Keratinocyte (primary cell): ENCODE measurements around the gene TJP3. TPM values are rescaled to one million over a fixed set of nuclear protein-coding genes. Genes with fewer than 3 reads are reported as not detected.
A peak's percentile ranks its signal among the peaks of the same experiment; 100 is the strongest.

Source experiments
- DNase-seq: peaks from one replicate; pipeline ENCODE4 v3.0.0-alpha.2; 2011; ENCODE audit warnings: low read depth, missing footprints, low spot score
- FAIRE-seq: peaks from 2 replicates; lab custom pipeline; 2011; peaks lifted over from hg19 to GRCh38; lab: Jason Lieb, UNC
- H2AFZ ChIP-seq: 2 replicates; pipeline ENCODE4 v1.6.0; 2012; ENCODE audit warnings: low read length, control low read depth, inconsistent platforms; ENCODE audit not compliant: control insufficient read depth
- H3K27ac ChIP-seq: 2 replicates; pipeline ENCODE4 v1.5.1; 2011; ENCODE audit warnings: low read length; ENCODE audit not compliant: control insufficient read depth, insufficient read depth
- H3K27me3 ChIP-seq: 3 replicates; pipeline ENCODE4 v1.6.0; 2011; ENCODE audit warnings: low read length; ENCODE audit not compliant: control insufficient read depth, insufficient read depth; ENCODE audit errors: extremely low read depth
- H3K36me3 ChIP-seq, 2 experiments: 2 replicates in 1 of 2; 3 replicates in 1 of 2; pipeline ENCODE4 v1.5.1; 2011; ENCODE audit warnings: low read length in 2 of 2, mild to moderate bottlenecking in 1 of 2; ENCODE audit not compliant: control insufficient read depth in 2 of 2, insufficient read depth in 2 of 2; ENCODE audit errors: extremely low read depth in 1 of 2
- H3K4me1 ChIP-seq: 3 replicates; pipeline ENCODE4 v1.5.1; 2011; ENCODE audit warnings: low read length; ENCODE audit not compliant: control insufficient read depth, insufficient read depth; ENCODE audit errors: extremely low read depth
- H3K4me2 ChIP-seq: 3 replicates; pipeline ENCODE4 v1.6.0; 2011; ENCODE audit warnings: low read depth, low read length; ENCODE audit not compliant: control insufficient read depth, insufficient read depth; ENCODE audit errors: extremely low read depth
- H3K4me3 ChIP-seq, 3 experiments: fragments of 200-600 bp in 1 of 3; sonication (generic) in 1 of 3; 2 replicates in 2 of 3; 3 replicates in 1 of 3; pipeline ENCODE4 v1.5.1; 2011 to 2016; ENCODE audit warnings: low read length in 3 of 3, mild to moderate bottlenecking in 3 of 3, control low read depth in 2 of 3, inconsistent platforms in 1 of 3, low read depth in 1 of 3, mixed read lengths in 1 of 3, mixed run types in 1 of 3, moderate library complexity in 1 of 3; ENCODE audit not compliant: control insufficient read depth in 2 of 3, insufficient read depth in 2 of 3; ENCODE audit errors: extremely low read depth in 1 of 3
- H3K79me2 ChIP-seq: 2 replicates; pipeline ENCODE4 v1.6.0; 2012; ENCODE audit warnings: low read length; ENCODE audit not compliant: control insufficient read depth, insufficient read depth
- H3K9ac ChIP-seq: 3 replicates; pipeline ENCODE4 v1.6.0; 2011; ENCODE audit warnings: low read length; ENCODE audit not compliant: control insufficient read depth, insufficient read depth; ENCODE audit errors: extremely low read depth
- H3K9me1 ChIP-seq: 3 replicates; pipeline ENCODE4 v1.6.0; 2011; ENCODE audit warnings: low read length; ENCODE audit not compliant: control insufficient read depth, insufficient read depth; ENCODE audit errors: extremely low read depth
- H3K9me3 ChIP-seq: 2 replicates; pipeline ENCODE4 v1.5.1; 2012; ENCODE audit warnings: low read depth, low read length; ENCODE audit not compliant: control insufficient read depth
- H4K20me1 ChIP-seq: 3 replicates; pipeline ENCODE4 v1.6.0; 2011; ENCODE audit warnings: low read length; ENCODE audit not compliant: control insufficient read depth, insufficient read depth; ENCODE audit errors: extremely low read depth
- CTCF ChIP-seq, 3 experiments: IDR thresholded peaks in 1 of 3; conservative IDR thresholded peaks in 1 of 3; optimal IDR thresholded peaks in 1 of 3; 2 replicates in 2 of 3; 3 replicates in 1 of 3; pipeline versions ENCODE3 to v1.5.1; 2011; ENCODE audit warnings: low read length in 3 of 3, mild to moderate bottlenecking in 3 of 3, moderate library complexity in 2 of 3, control low read depth in 1 of 3, inconsistent platforms in 1 of 3; ENCODE audit not compliant: insufficient read depth in 2 of 3; ENCODE audit errors: extremely low read depth in 1 of 3
- EZH2 ChIP-seq: IDR thresholded peaks from one replicate; pipeline ENCODE4 v1.6.1; 2012; ENCODE audit warnings: inconsistent platforms, mild to moderate bottlenecking, low read length, moderate library complexity
- dilution Hi-C: fragments of 300-500 bp; cut with MboI; formaldehyde crosslinking; loops from one replicate; pipeline ENCODE4 v1.7.0; 2020; ENCODE audit warnings: low sequenced_read_pairs; ENCODE audit not compliant: extremely low pct_ligation_motif_present
- polyA plus RNA-seq, 5 experiments: library from polyadenylated mRNA; depleted of rRNA in 3 of 5; stranded (reverse) in 3 of 5; stranded (forward) in 1 of 5; unstranded in 1 of 5; fragments of >200 nt; gene quantifications; 1 replicate in 1 of 5; 2 replicates in 3 of 5; 3 replicates in 1 of 5; pipeline versions ENCODE4 v1.2.1 to v1.2.3, GENCODE V29; 2011 to 2012; ENCODE audit warnings: missing spikeins in 2 of 5, low read depth in 1 of 5, low replicate concordance in 1 of 5

The TJP3 gene
- polyA plus RNA-seq, 1 donor (not counting 4 experiments of a cell fraction or from before 2014, with no cell fraction given): 0.08 TPM

GRCh38 chr19:3784607-3785450, 76.6 kb downstream of the TJP3 start:
- dilution Hi-C loops: no loop called here
- Histone ChIP-seq H3K9me1 (no peaks in the 10 kb centered on the region), H3K27me3 (peaks cover 37% of the 10 kb centered on the region), H4K20me1 (no peaks in the 10 kb centered on the region), H3K79me2 (no peaks in the 10 kb centered on the region), H3K9ac (no peak overlapping the region), H3K27ac (no peak overlapping the region), H3K4me1 (no peaks in the 10 kb centered on the region), H3K36me3 (no peaks in the 10 kb centered on the region), H3K9me3 (peaks cover 6% of the 10 kb centered on the region), H3K4me3 (no peak overlapping the region), H3K4me2 (no peak overlapping the region), H2AFZ (no peak overlapping the region)
- no peak for FAIRE-seq
- TF ChIP-seq EZH2 (peak; percentile 28), CTCF (optimal IDR thresholded peaks at IDR 0.05 in 1 of 3, IDR thresholded peaks at IDR 0.05 in 1 of 3, conservative IDR thresholded peaks at IDR 0.05 in 1 of 3; ENCODE audit: extremely low read depth in 1 of 3, insufficient read depth in 2 of 3, low read length in 3 of 3) (no peak)
- no peak for DNase-seq

GRCh38 chr19:3785451-3785937, 77.3 kb downstream of the TJP3 start:
- dilution Hi-C loops: no loop called here
- Histone ChIP-seq H3K4me3 (peak overlapping the region in 1 of 3 experiments; percentile 12), H3K4me1 (no peaks in the 10 kb centered on the region), H3K27ac (no peak overlapping the region), H4K20me1 (no peaks in the 10 kb centered on the region), H3K9me3 (peaks cover 6% of the 10 kb centered on the region), H3K4me2 (no peak overlapping the region), H2AFZ (no peak overlapping the region), H3K9ac (no peak overlapping the region), H3K79me2 (no peaks in the 10 kb centered on the region), H3K36me3 (no peaks in the 10 kb centered on the region), H3K9me1 (no peaks in the 10 kb centered on the region), H3K27me3 (peaks cover 42% of the 10 kb centered on the region)
- FAIRE-seq (no peak), DNase-seq (no peak)
- TF ChIP-seq CTCF (optimal IDR thresholded peaks at IDR 0.05 in 1 of 3, IDR thresholded peaks at IDR 0.05 in 1 of 3, conservative IDR thresholded peaks at IDR 0.05 in 1 of 3; ENCODE audit: extremely low read depth in 1 of 3, insufficient read depth in 2 of 3, low read length in 3 of 3): no peak
- TF ChIP-seq EZH2: no peak
